ENCODE data around the gene PIGO. TPM values are rescaled to one million over a fixed set of nuclear protein-coding genes. Genes with fewer than 3 reads are reported as not detected.

The PIGO gene
- total and polyA plus RNA-seq, 9 of the 15 experiments (the other 6 are each of a cell fraction or from before 2014, with no cell fraction given): 5.4 to 13.7 (median 9.7) TPM

GRCh38 chr9:35108946-35109575 is 12.7 kb upstream of the PIGO start (continued):
- TF ChIP-seq RERE (CRISPR knock-in tag; IDR thresholded peaks at IDR 0.05; ENCODE audit: borderline replicate concordance): no peak
- peak; percentile 71 for TF ChIP-seq MEIS2 (IDR thresholded peaks at IDR 0.05; ENCODE audit: partially characterized antibody)
- TF ChIP-seq RBM25 (IDR thresholded peaks at IDR 0.05; ENCODE audit: low read depth, low read length, severe bottlenecking): no peak
- no peak for TF ChIP-seq ZNF408 (CRISPR knock-in tag; IDR thresholded peaks at IDR 0.05; ENCODE audit: low read depth)
- no peak for TF ChIP-seq BRF1 (IDR thresholded peaks at IDR 0.05; ENCODE audit: borderline replicate concordance, extremely low read depth, insufficient read length)
- TF ChIP-seq ARHGAP35 (IDR thresholded peaks at IDR 0.05; ENCODE audit: partially characterized antibody): no peak
- no peak for TF ChIP-seq ZNF551 (CRISPR knock-in tag; IDR thresholded peaks at IDR 0.05)
- no peak for TF ChIP-seq ZNF239 (CRISPR knock-in tag; IDR thresholded peaks at IDR 0.05)
- peak; percentile 57; the same call in 1 of the 2 replicates for TF ChIP-seq BHLHE40 (IDR thresholded peaks at IDR 0.05; ENCODE audit: low read length)
- no peak for TF ChIP-seq CUX1 (CRISPR knock-in tag; IDR thresholded peaks at IDR 0.05)
- TF ChIP-seq SMARCA5 (IDR thresholded peaks at IDR 0.05): no peak
- no peak for TF ChIP-seq MCM7 (IDR thresholded peaks at IDR 0.05)
- TF ChIP-seq FIP1L1 (IDR thresholded peaks at IDR 0.05; ENCODE audit: low read depth, low read length, poor library complexity, severe bottlenecking): no peak
- TF ChIP-seq ZNF830 (CRISPR knock-in tag; IDR thresholded peaks at IDR 0.05): no peak
- TF ChIP-seq RBFOX2 (IDR thresholded peaks at IDR 0.05; ENCODE audit: low read depth, low read length): no peak
- TF ChIP-seq U2AF2 (optimal IDR thresholded peaks at IDR 0.05; ENCODE audit: low read depth, low read length): no peak
- no peak for TF ChIP-seq RBM17 (IDR thresholded peaks at IDR 0.05; ENCODE audit: borderline replicate concordance, low read depth, low read length)

Measured in K562 (cell line).